Nephron (organoid): ENCODE data around the gene CCDC107.

Experiments used
- H3K27ac Mint-ChIP-seq, 3 experiments: 2 replicates each; pipeline ENCODE4 v1.8.0; 2020; ENCODE audit warnings: mixed read lengths in 3 of 3, mild to moderate bottlenecking in 2 of 3, moderate library complexity in 1 of 3
- H3K27me3 Mint-ChIP-seq: 2 replicates; pipeline ENCODE4 v1.8.0; 2021; ENCODE audit warnings: low read depth, mild to moderate bottlenecking, moderate library complexity, mixed read lengths
- H3K36me3 Mint-ChIP-seq: 2 replicates; pipeline ENCODE4 v1.8.0; 2020; ENCODE audit warnings: low read depth, mixed read lengths
- H3K4me1 Mint-ChIP-seq: 2 replicates; pipeline ENCODE4 v1.8.0; 2020; ENCODE audit warnings: mixed read lengths
- H3K4me3 Mint-ChIP-seq, 3 experiments: 2 replicates each; pipeline ENCODE4 v1.8.0; 2020; ENCODE audit warnings: mild to moderate bottlenecking in 3 of 3, mixed read lengths in 3 of 3, moderate library complexity in 2 of 3
- H3K9me3 Mint-ChIP-seq: 2 replicates; pipeline ENCODE4 v1.8.0; 2020; ENCODE audit warnings: mixed read lengths
- TF ChIP-seq, protein P1 (sequence below), 3 experiments: fragments of 200-600 bp; sonication (generic); IDR thresholded peaks; one replicate each; pipeline ENCODE4 v1.5.0; 2021; ENCODE audit warnings: antibody characterized with exemption in 3 of 3; ENCODE audit not compliant: unreplicated experiment in 3 of 3

CCDC107 gene

DNA sequence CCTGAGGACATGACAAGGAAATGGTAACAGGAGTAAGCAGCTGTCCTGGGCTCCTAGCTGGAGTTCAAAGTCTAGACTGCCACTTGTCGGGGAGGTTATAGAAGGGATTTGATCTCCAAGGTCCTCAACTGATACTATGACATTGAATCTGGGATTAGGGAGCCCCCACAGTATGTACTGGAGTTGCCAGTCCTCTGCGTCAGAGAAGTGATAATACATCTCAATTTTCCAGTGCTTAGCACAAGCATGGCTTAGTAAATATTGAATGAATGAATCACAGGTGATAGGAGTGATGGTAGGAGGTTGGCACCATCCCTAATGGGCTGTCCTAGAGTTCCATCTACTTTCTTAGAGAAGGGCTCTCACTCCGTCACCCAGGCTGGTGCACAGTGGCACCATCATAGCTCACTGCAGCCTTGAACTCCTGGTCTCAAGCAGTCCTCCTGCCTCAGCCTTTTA lies 37.9 kb downstream of the CCDC107 start:
- TF ChIP-seq, protein P1, sequence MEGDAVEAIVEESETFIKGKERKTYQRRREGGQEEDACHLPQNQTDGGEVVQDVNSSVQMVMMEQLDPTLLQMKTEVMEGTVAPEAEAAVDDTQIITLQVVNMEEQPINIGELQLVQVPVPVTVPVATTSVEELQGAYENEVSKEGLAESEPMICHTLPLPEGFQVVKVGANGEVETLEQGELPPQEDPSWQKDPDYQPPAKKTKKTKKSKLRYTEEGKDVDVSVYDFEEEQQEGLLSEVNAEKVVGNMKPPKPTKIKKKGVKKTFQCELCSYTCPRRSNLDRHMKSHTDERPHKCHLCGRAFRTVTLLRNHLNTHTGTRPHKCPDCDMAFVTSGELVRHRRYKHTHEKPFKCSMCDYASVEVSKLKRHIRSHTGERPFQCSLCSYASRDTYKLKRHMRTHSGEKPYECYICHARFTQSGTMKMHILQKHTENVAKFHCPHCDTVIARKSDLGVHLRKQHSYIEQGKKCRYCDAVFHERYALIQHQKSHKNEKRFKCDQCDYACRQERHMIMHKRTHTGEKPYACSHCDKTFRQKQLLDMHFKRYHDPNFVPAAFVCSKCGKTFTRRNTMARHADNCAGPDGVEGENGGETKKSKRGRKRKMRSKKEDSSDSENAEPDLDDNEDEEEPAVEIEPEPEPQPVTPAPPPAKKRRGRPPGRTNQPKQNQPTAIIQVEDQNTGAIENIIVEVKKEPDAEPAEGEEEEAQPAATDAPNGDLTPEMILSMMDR (IDR thresholded peaks at IDR 0.05; ENCODE audit: unreplicated experiment in 3 of 3), result no peak
- H3K9me3 Mint-ChIP-seq, result no peaks in the 10 kb centered on the region
- H3K4me3 Mint-ChIP-seq, result no peak overlapping the region
- H3K4me1 Mint-ChIP-seq, result peaks cover 17% of the 10 kb centered on the region
- H3K27me3 Mint-ChIP-seq, result no peaks in the 10 kb centered on the region
- H3K36me3 Mint-ChIP-seq, result no peaks in the 10 kb centered on the region
- peak overlapping the region in 1 of 3 experiments; percentile 50 for H3K27ac Mint-ChIP-seq

DNA sequence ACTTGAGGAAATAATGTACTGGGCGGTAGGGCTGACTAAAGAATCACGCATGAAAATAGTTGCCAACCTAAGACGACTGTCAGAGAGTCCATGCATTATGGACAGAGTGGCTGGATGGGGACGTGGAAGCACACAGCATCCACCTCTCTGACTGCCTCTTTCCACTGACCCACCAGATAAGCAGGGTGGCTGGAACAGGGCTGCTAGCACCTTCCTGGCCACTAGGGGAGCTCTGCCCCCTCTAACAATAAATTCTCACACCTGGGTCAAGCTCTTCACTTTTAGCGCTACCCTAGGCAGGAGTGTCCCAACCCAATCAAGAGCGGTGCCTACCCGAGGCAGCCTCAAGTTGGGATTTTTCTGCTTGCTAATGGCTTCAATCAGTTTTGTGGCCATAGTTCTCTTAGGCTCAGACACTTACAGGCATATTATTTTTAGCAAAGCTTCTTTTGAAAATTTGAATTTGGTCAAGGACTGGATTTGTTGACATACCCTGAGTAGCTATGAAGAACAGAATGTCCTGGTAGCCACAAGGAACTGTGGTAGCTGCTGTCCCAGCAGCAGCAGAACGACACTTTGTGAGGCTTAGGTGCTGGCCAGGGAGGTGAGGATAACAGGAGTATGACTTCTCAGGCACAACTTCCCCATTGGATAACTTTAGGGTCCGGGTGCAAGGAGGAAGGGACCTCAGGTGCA lies 38.6 kb downstream of the CCDC107 start:
- H3K4me1 Mint-ChIP-seq, result peaks cover 11% of the 10 kb centered on the region

DNA sequence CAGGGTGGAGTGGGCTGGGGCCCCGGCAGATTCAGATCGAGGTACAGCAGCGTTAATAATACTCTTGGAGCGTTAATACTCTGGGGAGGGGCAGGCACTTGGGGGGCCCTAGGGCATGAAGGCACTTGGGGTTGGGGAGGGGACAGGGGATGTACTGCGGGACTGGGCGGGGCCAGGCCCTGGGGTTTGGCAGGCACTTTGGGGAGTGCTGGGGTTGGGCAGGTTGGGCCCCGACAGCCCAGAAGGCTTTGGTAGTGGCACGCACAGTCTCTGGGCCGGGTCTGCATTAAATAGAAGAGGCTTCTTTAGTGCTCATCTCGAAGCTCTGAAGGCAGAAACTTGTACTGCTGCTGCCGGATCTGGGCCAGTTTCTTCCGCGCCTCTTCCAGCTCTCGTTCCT lies 39.4 kb downstream of the CCDC107 start:
- Mint-ChIP-seq H3K27ac (no peak overlapping the region), H3K4me1 (peaks cover 6% of the 10 kb centered on the region), H3K27me3 (no peaks in the 10 kb centered on the region), H3K36me3 (no peaks in the 10 kb centered on the region), H3K9me3 (no peaks in the 10 kb centered on the region), H3K4me3 (no peak overlapping the region)
- TF ChIP-seq, protein P1 (IDR thresholded peaks at IDR 0.05; ENCODE audit: unreplicated experiment in 3 of 3), result no peak

More for the DNA sequence above, 38.6 kb downstream of the CCDC107 start:
- H3K36me3 Mint-ChIP-seq, result no peaks in the 10 kb centered on the region
- no peaks in the 10 kb centered on the region for H3K27me3 Mint-ChIP-seq
- H3K27ac Mint-ChIP-seq, result peak overlapping the region; percentile 11 to 50 (median 20)
- H3K9me3 Mint-ChIP-seq, result no peaks in the 10 kb centered on the region
- TF ChIP-seq, protein P1 (IDR thresholded peaks at IDR 0.05; ENCODE audit: unreplicated experiment in 3 of 3), result peak; percentile 81 to 87 (median 84)
- H3K4me3 Mint-ChIP-seq, result no peak overlapping the region

DNA sequence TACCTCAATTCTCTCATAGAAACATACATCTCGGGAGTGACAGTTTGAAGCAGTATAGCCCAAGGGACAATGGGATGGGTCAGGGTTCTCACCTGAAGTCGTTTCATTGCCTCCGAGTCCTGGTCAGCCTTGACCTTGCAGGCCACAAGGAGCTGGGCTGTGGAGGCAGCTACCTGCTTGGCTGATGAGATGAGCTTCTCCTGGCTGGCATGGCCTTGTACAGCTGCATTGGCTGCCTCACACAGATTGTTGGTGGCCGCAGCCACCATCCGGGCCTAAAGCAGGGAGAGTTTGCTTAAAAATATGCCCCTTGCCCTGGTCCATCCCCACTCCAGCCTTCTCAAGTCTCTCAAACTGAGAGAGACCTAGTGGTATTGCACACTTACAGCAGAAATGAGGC lies 40.1 kb downstream of the CCDC107 start:
- TF ChIP-seq, protein P1 (IDR thresholded peaks at IDR 0.05; ENCODE audit: unreplicated experiment in 3 of 3), result no peak
- Mint-ChIP-seq H3K4me1 (peaks cover 6% of the 10 kb centered on the region), H3K27me3 (no peaks in the 10 kb centered on the region), H3K9me3 (no peaks in the 10 kb centered on the region), H3K4me3 (no peak overlapping the region), H3K27ac (no peak overlapping the region), H3K36me3 (peaks cover 7% of the 10 kb centered on the region)

DNA sequence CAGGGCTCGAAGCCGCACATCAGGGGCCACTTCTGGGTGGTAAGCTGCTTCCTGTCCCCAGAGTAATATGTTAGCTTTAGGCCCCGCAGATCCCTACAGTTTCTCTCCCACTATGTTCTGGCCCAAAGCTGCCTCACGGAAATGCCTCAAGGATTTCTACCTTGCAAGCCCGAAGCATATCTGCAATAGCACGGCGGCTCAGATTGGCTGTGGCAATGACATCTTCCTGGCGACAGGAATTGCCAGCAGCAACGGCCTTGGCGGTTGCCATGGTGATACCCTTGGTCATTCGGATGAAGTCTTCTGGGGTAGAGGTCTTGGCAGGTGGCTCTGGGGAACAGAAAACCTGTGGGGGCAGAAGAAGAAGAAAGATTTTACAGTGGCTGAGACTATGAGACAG lies 41.9 kb downstream of the CCDC107 start:
- Mint-ChIP-seq H3K4me3 (no peak overlapping the region), H3K4me1 (peaks cover 6% of the 10 kb centered on the region), H3K9me3 (no peaks in the 10 kb centered on the region), H3K27me3 (no peaks in the 10 kb centered on the region), H3K36me3 (peaks cover 23% of the 10 kb centered on the region), H3K27ac (no peak overlapping the region)
- TF ChIP-seq, protein P1 (IDR thresholded peaks at IDR 0.05; ENCODE audit: unreplicated experiment in 3 of 3), result no peak

DNA sequence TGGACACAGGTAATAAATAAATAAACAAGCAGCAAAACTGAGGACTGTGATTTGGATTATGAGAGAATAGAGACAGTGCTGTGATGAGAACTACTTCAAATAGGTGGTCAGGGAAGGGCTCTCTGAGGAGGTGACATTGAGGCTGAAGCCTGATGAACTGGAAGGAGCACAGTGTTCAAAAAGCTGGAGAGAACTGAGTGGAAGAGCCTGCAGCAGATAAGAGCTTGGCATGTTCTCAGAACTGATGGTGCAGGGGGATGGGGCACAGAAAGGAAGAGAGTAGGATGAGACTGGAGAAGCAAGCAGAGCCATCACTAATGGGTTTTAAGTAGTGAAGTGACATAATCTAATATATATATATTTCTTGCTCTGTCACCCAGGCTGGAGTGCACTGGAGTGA lies 42.9 kb downstream of the CCDC107 start:
- Mint-ChIP-seq H3K27ac (no peak overlapping the region), H3K4me3 (no peak overlapping the region), H3K36me3 (peaks cover 29% of the 10 kb centered on the region), H3K4me1 (peaks cover 6% of the 10 kb centered on the region), H3K9me3 (no peaks in the 10 kb centered on the region), H3K27me3 (no peaks in the 10 kb centered on the region)
- TF ChIP-seq, protein P1 (IDR thresholded peaks at IDR 0.05; ENCODE audit: unreplicated experiment in 3 of 3), result no peak
